ENCODE data around the gene ZNF319. TPM values are rescaled to one million over a fixed set of nuclear protein-coding genes. Genes with fewer than 3 reads are reported as not detected.

ZNF319 gene
- total RNA-seq, 1 donor, result 11.0 TPM

DNA sequence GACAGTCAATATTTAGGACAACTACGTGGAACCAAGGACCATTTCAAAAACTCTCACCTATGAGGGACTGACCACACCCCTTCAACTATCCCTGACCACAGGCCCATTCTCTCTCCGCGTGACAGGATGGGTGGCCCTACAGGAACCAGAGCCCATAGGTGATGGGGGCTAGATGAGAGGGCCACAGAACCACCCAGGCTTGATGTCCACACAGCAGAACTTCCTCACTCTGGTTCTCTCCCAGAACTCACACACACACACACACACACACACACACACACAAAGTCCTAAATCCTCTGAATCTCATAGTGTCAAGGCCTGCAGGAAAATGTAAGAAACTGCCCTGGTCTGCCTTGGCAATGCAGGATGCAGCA is 1.5 kb downstream of the ZNF319 start:
- DNase-seq (ENCODE audit: low read depth in 2 of 3, low spot score in 2 of 3), result no peak

DNA sequence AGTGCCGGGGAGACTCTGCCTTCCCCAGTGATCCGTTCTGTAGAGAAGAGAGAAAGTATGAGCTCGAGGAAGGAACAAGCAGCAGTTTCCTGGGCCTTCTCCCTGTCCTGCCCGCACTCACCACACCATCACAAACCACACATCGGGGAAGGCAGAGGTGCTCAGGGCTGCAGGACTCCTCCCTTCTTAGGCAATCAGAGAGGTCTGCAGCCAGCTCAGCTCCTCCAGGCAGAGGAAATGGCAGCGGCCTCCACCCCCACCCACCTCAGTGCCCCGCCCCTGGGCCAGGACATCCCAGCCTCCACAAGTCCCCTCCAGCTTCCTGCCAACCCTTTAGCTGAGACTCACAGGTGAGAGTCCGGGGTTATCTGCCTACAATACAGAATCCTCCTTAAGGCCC is 2.0 kb downstream of the ZNF319 start:
- DNase-seq (ENCODE audit: low read depth in 2 of 3, low spot score in 2 of 3), result no peak

- DNase-seq (ENCODE audit: low read depth in 2 of 3, low spot score in 2 of 3), result no peak
Observed at GRCh38 chr16:57997528-57998265, 2.8 kb downstream of the ZNF319 start.

DNA sequence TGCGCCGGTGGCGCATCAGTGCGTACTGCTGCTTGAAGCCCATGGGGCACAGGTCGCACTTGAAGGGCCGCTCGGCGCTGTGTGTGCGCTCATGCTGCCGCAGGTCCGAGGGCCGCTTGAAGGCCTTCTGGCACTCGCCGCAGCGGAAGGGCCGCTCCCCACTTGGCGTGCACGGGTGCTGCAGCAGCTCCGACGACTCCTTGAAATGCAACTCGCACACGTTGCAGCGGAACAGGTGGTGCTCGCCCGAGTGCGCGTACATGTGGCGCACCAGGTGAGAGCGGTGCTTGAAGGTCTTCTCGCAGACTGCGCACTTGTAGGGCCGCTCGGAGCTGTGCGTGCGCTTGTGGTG is 3.3 kb downstream of the ZNF319 start:
- no peak for DNase-seq (ENCODE audit: low read depth in 2 of 3, low spot score in 2 of 3)

GRCh38 chr16:57996406-57997175 is 3.9 kb downstream of the ZNF319 start:
- no peak for DNase-seq (ENCODE audit: low read depth in 2 of 3, low spot score in 2 of 3)

GRCh38 chr16:57995721-57996405 is 4.6 kb downstream of the ZNF319 start:
- DNase-seq (ENCODE audit: low read depth in 2 of 3, low spot score in 2 of 3), result no peak

GRCh38 chr16:57994778-57995177 is 5.7 kb downstream of the ZNF319 start:
- DNase-seq (ENCODE audit: low read depth in 2 of 3, low spot score in 2 of 3), result peak in 2 of 3 donors; percentile 67 to 77

- no peak for DNase-seq (ENCODE audit: low read depth in 2 of 3, low spot score in 2 of 3)
Observed at GRCh38 chr16:57994361-57994760, 6.1 kb downstream of the ZNF319 start.

- DNase-seq (ENCODE audit: low read depth in 2 of 3, low spot score in 2 of 3), result no peak
Observed at GRCh38 chr16:57993897-57994296, 6.6 kb downstream of the ZNF319 start.

GRCh38 chr16:57993438-57993837 is 7.0 kb downstream of the ZNF319 start:
- DNase-seq (ENCODE audit: low read depth in 2 of 3, low spot score in 2 of 3), result no peak

DNA sequence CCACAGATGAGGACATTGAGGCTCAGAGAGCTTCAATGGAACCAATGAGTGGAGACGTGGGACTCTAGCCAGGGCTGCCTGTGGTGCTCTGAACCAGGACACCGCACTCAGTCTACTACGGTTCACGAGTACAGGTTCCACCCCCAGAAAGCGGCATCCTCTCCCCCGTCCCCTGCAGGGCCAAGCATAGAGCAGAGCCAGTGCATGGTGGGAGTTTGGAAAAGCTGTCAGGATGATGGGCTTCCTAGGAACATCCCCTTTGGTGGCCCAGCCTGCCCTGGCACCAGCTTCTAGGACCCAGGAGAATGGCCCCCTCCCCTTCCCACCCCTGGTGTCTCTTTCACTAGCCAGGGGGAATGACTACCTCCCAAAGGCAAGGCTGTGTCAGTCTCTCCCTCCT is 8.4 kb downstream of the ZNF319 start:
- DNase-seq (ENCODE audit: low read depth in 2 of 3, low spot score in 2 of 3), result no peak

DNA sequence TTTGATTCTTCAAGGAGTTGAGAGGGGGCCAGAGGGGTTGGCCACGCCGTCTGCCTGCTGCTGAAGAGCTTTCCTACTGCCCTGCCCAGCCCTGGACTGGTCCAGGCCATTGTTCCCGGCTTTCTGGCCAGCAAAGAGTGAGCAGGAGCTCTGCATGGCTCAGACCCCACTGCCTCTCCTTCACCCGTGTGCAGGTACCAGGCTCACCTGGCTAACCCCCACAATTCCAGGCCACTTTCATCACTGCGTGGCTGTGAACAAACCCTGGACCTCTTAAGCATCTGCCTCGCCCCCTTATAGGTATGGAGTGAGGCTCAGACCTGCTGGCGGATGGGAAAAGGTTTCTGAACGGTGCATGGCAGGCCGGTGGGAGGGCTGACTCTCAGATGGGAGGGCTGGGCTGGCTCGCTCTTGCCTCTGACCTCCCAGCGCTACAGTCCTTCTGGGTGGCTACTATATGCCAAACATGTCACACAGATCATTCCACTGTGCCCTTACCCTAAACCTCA is 8.9 kb downstream of the ZNF319 start:
- no peak for DNase-seq (ENCODE audit: low read depth in 2 of 3, low spot score in 2 of 3)

DNA sequence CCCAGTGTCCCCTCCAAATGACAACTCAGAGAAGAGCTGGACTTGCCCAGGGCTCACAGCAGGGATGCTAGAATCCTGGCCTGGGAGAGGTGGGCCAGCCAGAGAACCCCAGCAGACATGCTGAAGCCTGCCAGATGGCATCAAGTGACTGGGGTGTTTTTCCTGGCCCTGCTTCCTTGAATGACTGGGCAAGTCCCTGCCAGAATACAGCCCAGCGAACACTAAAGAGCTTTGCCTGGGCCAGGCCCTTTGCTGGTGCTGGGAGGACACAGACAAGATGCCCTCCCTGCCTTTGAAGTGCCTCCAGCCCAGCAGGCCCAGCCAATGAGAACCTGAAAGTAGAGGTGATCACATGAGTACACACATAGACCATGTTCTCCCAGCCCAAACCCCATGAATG is 11.5 kb downstream of the ZNF319 start:
- DNase-seq (ENCODE audit: low read depth in 2 of 3, low spot score in 2 of 3), result peak in 2 of 3 donors; percentile 13 to 31

DNA sequence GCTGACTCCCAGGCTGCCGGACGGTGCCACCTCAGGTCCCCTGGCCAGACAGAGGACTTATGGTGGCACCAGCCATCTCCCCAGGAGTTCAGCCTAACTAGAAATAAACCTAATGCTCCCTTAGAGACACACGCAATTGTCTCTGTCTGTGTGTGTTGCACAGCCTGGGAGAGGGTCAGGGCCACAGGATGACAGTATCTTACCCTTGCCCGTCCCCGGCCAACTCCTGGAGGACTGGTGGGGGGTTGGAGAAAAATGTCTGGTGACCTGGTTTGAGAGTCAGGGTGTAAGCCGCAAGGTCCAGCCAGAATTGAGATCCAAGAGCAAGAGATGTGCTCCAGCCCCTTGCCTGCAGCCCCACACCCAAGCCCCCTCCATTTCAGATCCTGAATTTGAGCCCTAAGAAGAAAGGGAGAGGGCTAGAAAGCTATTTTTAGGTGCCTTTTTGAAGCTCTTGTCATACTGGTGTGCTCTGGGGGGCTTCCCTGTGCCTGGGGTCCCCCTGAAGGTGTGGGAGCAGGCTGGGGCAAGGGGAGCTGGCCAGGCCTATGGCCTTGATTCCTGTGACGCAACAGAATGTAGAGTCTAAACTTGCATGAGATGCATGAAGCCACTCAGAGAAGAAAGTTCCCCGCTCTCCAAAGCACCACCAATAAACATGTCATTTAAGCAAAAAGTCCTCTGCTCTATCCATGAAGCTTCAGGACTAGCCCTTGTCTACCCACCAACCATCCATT is 12.9 kb downstream of the ZNF319 start:
- no peak for DNase-seq (ENCODE audit: low read depth in 2 of 3, low spot score in 2 of 3)

DNA sequence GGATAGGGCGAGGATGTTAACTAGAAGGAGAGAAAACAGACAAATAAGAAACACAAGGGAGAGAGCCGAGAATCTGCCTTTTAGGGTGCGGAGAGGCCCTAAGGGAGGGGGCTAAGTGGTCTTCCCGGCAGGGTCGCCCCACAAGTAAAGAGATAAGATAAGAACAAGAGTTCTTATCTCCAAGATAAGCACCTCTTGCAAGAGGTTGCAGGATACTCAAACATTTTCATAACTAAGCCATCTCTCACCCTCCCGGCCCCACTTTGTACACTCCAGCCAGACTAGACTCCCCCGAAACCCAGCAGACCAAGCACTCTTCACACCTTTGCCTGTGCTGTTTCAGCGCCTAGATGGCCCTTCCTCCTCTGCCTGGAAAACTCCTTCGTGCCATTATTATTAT is 14.3 kb downstream of the ZNF319 start:
- no peak for DNase-seq (ENCODE audit: low read depth in 2 of 3, low spot score in 2 of 3)

- DNase-seq (ENCODE audit: low read depth in 2 of 3, low spot score in 2 of 3), result no peak
Observed at GRCh38 chr16:57985204-57986181, 15.0 kb downstream of the ZNF319 start.

DNA sequence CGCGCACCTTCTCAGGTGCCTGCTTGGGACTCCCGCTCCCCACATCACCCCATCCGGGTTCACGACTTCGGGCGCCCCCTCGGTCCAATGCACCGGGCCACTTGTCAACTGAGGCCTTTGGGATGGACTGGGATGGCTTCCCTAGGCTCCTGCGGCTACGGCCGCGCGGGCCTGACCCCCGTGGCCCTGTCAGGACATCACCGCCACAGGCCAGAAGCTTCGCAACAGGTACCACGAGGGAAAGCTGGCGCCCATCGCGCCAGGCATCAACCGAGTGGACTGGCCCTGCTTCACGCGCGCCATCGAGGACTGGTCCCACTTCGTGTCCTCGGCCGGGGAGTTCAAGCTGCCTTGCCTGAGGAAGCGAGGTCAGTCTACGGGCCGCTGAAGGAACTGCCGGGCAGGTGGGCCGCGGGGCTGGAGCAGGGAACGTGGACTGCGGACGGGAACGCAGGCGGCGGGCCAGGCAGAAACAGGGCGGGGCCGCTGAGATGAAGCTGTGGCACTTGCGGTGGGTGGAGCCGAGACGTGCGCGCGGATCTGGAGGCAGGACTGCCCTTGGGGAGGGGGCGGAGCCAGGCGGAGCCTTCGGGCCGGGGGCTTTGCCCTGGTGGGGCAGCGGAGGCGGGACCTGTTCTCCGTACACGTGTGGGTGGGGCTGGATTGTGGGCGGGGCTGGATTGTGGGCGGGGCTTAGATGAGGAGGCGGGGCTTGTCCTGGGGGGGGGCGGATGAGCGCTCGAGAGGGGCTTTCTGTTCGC is 15.8 kb downstream of the ZNF319 start:
- DNase-seq (ENCODE audit: low read depth in 2 of 3, low spot score in 2 of 3), result peak; percentile 73 to 93 (median 91)

- DNase-seq (ENCODE audit: low read depth in 2 of 3, low spot score in 2 of 3), result no peak
Observed at GRCh38 chr16:57982385-57982784, 18.1 kb downstream of the ZNF319 start.

DNA sequence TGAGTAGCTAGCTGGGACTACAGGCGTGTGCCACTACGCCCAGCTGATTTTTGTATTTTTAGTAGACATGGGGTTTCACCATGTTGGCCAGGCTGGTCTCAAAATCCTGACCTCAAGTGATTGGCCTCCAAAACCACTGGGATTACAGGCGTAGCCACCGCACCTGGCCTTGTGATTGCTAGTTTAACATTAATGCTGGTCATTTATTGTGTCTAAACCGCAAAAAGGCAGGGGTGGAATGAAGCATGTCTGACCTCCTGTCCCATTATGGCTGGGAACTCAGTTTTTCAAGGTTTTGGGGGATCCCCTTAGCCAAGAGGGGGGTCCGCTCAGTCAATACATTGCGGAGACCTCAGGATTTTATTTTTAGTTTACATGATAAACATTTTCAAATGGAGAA is 18.8 kb downstream of the ZNF319 start:
- no peak for DNase-seq (ENCODE audit: low read depth in 2 of 3, low spot score in 2 of 3)
